K562 (cell line): Measurements from ENCODE around the gene EGFL7. TPM values are rescaled to one million over a fixed set of nuclear protein-coding genes. Genes with fewer than 3 reads are reported as not detected.

Source experiments
- CREB1 ChIP-seq, 2 experiments: sonication (generic) in 1 of 2; formaldehyde crosslinking in 1 of 2; IDR thresholded peaks; 2 replicates each; pipeline versions ENCODE4 v1.6.1 to v1.8.0; 2012 to 2022; ENCODE audit warnings: inconsistent platforms in 1 of 2, mild to moderate bottlenecking in 1 of 2, missing genetic modification reagents in 1 of 2, moderate library complexity in 1 of 2
- DIDO1 ChIP-seq: fragments of 450-650 bp; IDR thresholded peaks from 2 replicates; pipeline ENCODE4 v1.6.1; 2016; ENCODE audit warnings: low read depth, missing biosample characterization, missing genetic modification characterization
- FOXA3 ChIP-seq, 2 experiments: fragments of 450-650 bp in 1 of 2; sonication (generic) in 1 of 2; formaldehyde crosslinking; IDR thresholded peaks in 1 of 2; conservative IDR thresholded peaks in 1 of 2; 2 replicates each; pipeline versions ENCODE4 v1.4.0 to v1.8.0; 2020 to 2022; ENCODE audit warnings: mild to moderate bottlenecking in 2 of 2, missing genetic modification reagents in 1 of 2
- KLF1 ChIP-seq: fragments of 450-650 bp; IDR thresholded peaks from 2 replicates; pipeline ENCODE4 v1.6.1; 2016; ENCODE audit warnings: missing genetic modification characterization, missing compliant biosample characterization
- MIER1 ChIP-seq: fragments of 450-650 bp; IDR thresholded peaks from 2 replicates; pipeline ENCODE4 v1.6.1; 2016; ENCODE audit warnings: antibody characterized with exemption, mild to moderate bottlenecking, low read depth
- MLX ChIP-seq, 2 experiments: fragments of 450-650 bp in 1 of 2; sonication (generic) in 1 of 2; formaldehyde crosslinking; conservative IDR thresholded peaks; 2 replicates each; pipeline versions ENCODE4 v1.4.0 to v1.8.1; 2020 to 2022; ENCODE audit warnings: mild to moderate bottlenecking in 1 of 2, missing genetic modification reagents in 1 of 2
- NCOA6 ChIP-seq: fragments of 450-650 bp; IDR thresholded peaks from 2 replicates; pipeline ENCODE4 v1.6.1; 2017; ENCODE audit warnings: mild to moderate bottlenecking
- NFXL1 ChIP-seq: fragments of 450-650 bp; formaldehyde crosslinking; IDR thresholded peaks from 2 replicates; pipeline ENCODE4 v1.4.0; 2021; ENCODE audit warnings: mild to moderate bottlenecking
- NR2C1 ChIP-seq, 2 experiments: fragments of 450-650 bp; IDR thresholded peaks; 2 replicates each; pipeline ENCODE4 v1.6.1; 2017; ENCODE audit warnings: mild to moderate bottlenecking in 2 of 2, antibody characterized with exemption in 1 of 2, inconsistent platforms in 1 of 2, missing compliant biosample characterization in 1 of 2, missing genetic modification characterization in 1 of 2
- PHB ChIP-seq: fragments of 250-450 bp; sonication (Bioruptor Pico); IDR thresholded peaks from 2 replicates; pipeline ENCODE4 v1.5.0; 2021
- POLR2B ChIP-seq: fragments of 450-650 bp; IDR thresholded peaks from 2 replicates; pipeline ENCODE4 v1.6.1; 2018; ENCODE audit warnings: low read depth; ENCODE audit not compliant: partially characterized antibody
- SP1 ChIP-seq: sonication (generic); formaldehyde crosslinking; IDR thresholded peaks from 2 replicates; pipeline ENCODE4 v1.8.1; 2022; ENCODE audit warnings: mild to moderate bottlenecking, missing genetic modification reagents
- THAP12 ChIP-seq: fragments of 250-450 bp; sonication (Bioruptor Pico); IDR thresholded peaks from 2 replicates; pipeline ENCODE4 v1.9.0; 2021; ENCODE audit warnings: mild to moderate bottlenecking, inconsistent platforms
- YBX1 ChIP-seq: fragments of 450-650 bp; IDR thresholded peaks from 2 replicates; pipeline ENCODE4 v1.7.1; 2016; ENCODE audit warnings: mild to moderate bottlenecking
- ZBTB1 ChIP-seq: sonication (generic); formaldehyde crosslinking; IDR thresholded peaks from 2 replicates; pipeline ENCODE4 v1.8.1; 2023; ENCODE audit warnings: missing genetic modification reagents, low read depth, mild to moderate bottlenecking, borderline replicate concordance
- ZNF217 ChIP-seq: sonication (generic); formaldehyde crosslinking; IDR thresholded peaks from 2 replicates; pipeline ENCODE4 v1.8.0; 2022; ENCODE audit warnings: mild to moderate bottlenecking, missing genetic modification reagents
- ZNF232 ChIP-seq: sonication (generic); formaldehyde crosslinking; IDR thresholded peaks from 2 replicates; pipeline ENCODE4 v1.8.0; 2022; ENCODE audit warnings: mild to moderate bottlenecking, missing genetic modification reagents
- ZNF280A ChIP-seq: fragments of 450-650 bp; IDR thresholded peaks from 2 replicates; pipeline ENCODE4 v1.6.1; 2018; ENCODE audit warnings: mild to moderate bottlenecking, low read depth; ENCODE audit not compliant: partially characterized antibody
- ZNF408 ChIP-seq: fragments of 250-450 bp; sonication (Bioruptor Pico); IDR thresholded peaks from 2 replicates; pipeline ENCODE4 v1.4.0; 2020; ENCODE audit warnings: low read depth, mild to moderate bottlenecking, moderate library complexity
- ZNF655 ChIP-seq: fragments of 250-450 bp; sonication (Bioruptor Pico); IDR thresholded peaks from 2 replicates; pipeline ENCODE4 v1.5.0; 2021
- polyA plus RNA-seq, 8 experiments: library from polyadenylated mRNA; depleted of rRNA in 4 of 8; stranded (reverse) in 5 of 8; unstranded in 3 of 8; fragments of >200 nt; fragmentation: Nextera tagmentation in 2 of 8; fragmentation: Illumina TruSeq in 1 of 8; extraction: Ambion mirVana in 2 of 8; extraction: Trizol in 1 of 8; gene quantifications; 2 replicates each; pipeline versions ENCODE4 v1.2.1 to v1.2.3, GENCODE V29; 2011 to 2014; ENCODE audit warnings: inconsistent platforms in 1 of 8, missing spikeins in 1 of 8
- total RNA-seq, 7 experiments: library from RNA; depleted of rRNA in 6 of 7; stranded (reverse); fragments of >200 nt in 6 of 7; fragmentation: Illumina TruSeq in 2 of 7; extraction: Trizol in 2 of 7; gene quantifications; 2 replicates each; pipeline versions ENCODE4 v1.2.1 to v1.2.3, GENCODE V29; 2011 to 2021; ENCODE audit warnings: low replicate concordance in 1 of 7

Gene EGFL7
- total and polyA plus RNA-seq, 9 of the 15 experiments (the other 6 are each of a cell fraction or from before 2014, with no cell fraction given), result 1.5 to 286 (median 55.5) TPM

GRCh38 chr9:136686794-136687711, 24.3 kb downstream of the EGFL7 start, which contains the start of gene AGPAT2 (continued):
- TF ChIP-seq POLR2B (peak; percentile 65), THAP12 (CRISPR knock-in tag) (no peak), ZNF232 (CRISPR knock-in tag) (no peak), ZNF217 (CRISPR knock-in tag) (no peak), YBX1 (no peak), KLF1 (tag) (no peak), ZNF655 (no peak), CREB1 (IDR thresholded peaks at IDR 0.05) (peak; percentile 52; the same call in 1 of the 2 replicates), CREB1 (CRISPR knock-in tag; IDR thresholded peaks at IDR 0.05) (peak; percentile 55; the same call in 1 of the 2 replicates), MLX (CRISPR knock-in tag; conservative IDR thresholded peaks at IDR 0.05) (no peak), NR2C1 (IDR thresholded peaks at IDR 0.05) (no peak), NR2C1 (tag; IDR thresholded peaks at IDR 0.05) (no peak), FOXA3 (CRISPR knock-in tag; conservative IDR thresholded peaks at IDR 0.05 in 1 of 2, IDR thresholded peaks at IDR 0.05 in 1 of 2) (no peak), NCOA6 (no peak), PHB (CRISPR knock-in tag) (no peak), NFXL1 (CRISPR knock-in tag) (no peak), ZBTB1 (CRISPR knock-in tag) (no peak), ZNF280A (no peak), ZNF408 (CRISPR knock-in tag) (no peak), DIDO1 (tag) (no peak), SP1 (peak; percentile 36; the same call in 1 of the 2 replicates), MIER1 (no peak)
